GM18867 (cell line): ENCODE measurements around the gene COL16A1.

Experiments used
- ATAC-seq: cut with Tn5 transposase; IDR thresholded peaks from one replicate; pipeline ENCODE4 v1.9.1; 2021; ENCODE audit warnings: mild to moderate bottlenecking, moderate library complexity; ENCODE audit not compliant: unreplicated experiment

Gene COL16A1

GRCh38 chr1:31668303-31668883 lies 35.4 kb downstream of the COL16A1 start:
- no peak for ATAC-seq

GRCh38 chr1:31667065-31667785 lies 36.6 kb downstream of the COL16A1 start:
- no peak for ATAC-seq

DNA sequence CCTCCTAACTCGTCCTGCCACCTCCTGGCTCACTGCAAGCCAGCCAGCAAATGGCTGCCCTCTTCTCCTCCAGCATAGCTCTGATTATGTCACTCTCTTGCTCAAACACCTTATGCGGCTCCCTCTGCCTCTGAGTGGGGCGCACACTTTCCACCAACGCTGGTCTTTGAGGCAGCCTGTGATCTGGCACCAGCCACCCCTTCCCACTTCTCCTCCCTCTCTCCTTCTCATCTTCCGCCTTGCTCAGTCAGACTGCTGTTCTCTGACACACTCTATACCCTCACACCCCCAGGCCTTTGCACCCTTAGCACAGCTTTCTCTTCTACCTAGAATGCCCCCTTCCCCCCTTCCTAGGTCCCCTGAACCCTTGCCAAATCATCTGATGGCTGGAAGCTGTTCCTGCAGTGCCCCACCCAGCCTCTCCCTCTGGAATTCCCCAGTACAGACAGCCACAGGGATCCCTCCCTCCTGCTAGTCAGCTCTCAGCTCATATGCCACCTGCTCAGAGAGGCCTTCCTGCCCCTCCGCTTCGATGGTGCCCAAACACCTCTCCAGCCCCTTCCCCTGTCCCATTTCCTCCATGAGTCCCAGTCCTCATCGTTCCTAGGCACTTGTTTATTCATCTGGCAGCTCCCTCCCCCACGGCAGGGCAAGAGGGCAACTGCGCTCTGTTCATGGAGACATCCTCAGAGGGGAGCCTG lies 37.4 kb downstream of the COL16A1 start:
- ATAC-seq = no peak

- no peak for ATAC-seq
Observed at GRCh38 chr1:31665234-31665878, 38.5 kb downstream of the COL16A1 start.

GRCh38 chr1:31664528-31664927 lies 39.3 kb downstream of the COL16A1 start:
- ATAC-seq = no peak

GRCh38 chr1:31663622-31664452 lies 40.0 kb downstream of the COL16A1 start:
- ATAC-seq = no peak

DNA sequence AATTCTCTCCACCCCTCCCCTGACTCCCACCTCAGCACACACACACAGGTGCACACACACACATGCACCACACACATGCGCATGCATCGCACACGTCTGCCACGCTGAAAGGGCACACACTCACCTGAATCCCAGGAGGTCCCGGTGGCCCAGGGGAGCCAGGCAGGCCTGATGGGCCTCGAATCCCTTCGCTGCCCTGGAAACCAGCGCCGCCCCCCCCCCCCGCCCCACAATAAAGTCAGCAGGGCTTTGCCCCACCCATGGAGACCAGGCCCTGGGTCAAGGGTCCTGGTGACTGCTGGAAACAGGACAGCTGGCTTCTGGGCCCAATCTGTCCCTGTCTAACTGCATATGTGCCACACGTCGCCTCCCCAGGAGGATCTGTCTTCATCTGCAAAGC lies 41.4 kb downstream of the COL16A1 start:
- no peak for ATAC-seq

DNA sequence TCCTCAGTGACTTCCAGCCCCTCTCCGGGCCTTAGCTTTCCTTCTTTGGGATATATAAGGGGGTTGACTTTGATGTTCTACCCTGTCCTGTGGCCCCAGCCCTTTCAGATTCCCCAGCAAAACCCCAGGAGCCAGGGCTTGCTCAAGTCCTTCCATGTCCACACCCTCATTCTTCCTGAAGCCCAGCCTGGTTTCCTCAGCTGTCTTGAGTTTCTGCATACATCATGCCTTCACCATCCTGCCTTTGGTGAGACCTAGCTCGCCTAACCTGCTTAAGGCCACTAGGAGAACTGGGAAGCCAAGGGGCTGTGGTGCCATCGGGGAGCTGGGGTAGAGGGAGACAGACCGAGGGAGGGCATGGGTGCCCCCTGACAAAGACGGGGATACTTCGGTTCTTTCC lies 42.0 kb downstream of the COL16A1 start:
- ATAC-seq = no peak

DNA sequence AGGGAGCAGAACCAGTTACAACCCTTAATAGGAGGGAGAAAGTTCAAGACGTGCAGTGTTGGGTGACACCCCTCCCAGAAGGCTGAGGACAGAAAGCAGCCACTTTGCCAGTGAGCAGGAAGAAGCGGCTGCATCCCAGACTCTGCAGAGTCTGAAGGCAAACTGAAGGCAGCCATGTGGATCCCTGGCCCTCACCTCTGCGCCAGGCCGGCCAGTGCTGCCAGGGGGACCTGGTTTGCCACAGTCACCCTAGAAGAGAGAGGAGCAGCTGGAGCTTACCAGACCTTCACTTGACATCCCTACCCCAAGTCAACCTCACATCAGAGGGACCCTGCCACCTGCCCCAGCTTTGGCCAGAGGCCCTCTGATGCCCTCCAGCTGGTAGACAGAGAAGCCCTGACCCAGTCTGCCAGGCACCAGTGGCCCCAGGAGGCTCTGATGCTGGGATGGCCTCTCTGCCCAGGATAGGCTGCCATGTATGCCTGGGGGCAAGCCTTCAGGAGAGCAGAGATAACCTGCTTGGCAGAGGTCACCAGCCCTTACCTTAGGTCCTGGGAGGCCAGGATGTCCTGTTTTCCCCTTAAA lies 42.9 kb downstream of the COL16A1 start:
- no peak for ATAC-seq

DNA sequence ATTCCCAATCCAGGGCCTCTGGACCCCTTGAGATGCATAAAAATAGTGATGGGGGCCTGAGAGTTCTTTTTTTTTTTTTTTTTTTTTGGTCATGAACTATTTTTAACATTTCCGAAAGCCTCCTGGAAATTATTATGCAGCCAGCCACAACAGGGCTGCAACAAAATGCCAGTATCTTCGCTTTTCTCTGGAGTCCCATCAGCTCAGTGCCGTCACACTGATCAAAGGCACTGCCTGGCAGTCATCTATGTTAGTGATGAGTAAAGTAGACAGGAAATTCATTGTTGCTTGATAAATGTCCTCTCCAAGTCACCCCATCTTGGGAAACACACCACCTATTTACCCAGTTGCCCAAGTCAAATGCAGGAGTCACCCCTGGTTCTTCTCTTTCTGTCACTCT lies 43.9 kb downstream of the COL16A1 start:
- no peak for ATAC-seq

- no peak for ATAC-seq
Observed at GRCh38 chr1:31658721-31659120, 45.1 kb downstream of the COL16A1 start.

DNA sequence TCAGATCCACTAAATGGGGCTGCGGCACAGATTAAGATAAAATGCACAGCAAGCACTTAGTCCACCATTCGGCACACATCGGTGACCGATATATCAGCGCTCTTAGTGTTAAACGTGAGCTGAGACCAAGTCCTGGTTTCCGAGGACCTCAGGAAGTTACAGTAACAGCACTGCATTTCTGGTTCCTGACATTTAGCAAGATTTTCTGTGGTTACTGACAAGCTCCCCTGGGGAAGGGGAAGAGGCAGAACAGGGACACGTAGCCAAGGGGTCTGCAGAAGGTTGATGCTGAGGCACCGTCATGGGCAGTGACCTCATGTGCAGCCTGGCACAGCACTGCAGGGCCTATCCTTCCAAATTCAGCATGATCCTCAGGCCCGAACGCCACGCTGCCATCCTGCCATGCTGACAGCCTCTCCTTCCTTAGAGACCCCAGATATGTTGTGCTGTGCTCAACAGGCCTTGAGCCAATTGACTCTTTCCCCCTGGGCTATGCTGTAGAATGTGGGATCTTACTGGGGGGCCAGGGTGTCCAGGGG lies 45.8 kb downstream of the COL16A1 start:
- no peak for ATAC-seq

DNA sequence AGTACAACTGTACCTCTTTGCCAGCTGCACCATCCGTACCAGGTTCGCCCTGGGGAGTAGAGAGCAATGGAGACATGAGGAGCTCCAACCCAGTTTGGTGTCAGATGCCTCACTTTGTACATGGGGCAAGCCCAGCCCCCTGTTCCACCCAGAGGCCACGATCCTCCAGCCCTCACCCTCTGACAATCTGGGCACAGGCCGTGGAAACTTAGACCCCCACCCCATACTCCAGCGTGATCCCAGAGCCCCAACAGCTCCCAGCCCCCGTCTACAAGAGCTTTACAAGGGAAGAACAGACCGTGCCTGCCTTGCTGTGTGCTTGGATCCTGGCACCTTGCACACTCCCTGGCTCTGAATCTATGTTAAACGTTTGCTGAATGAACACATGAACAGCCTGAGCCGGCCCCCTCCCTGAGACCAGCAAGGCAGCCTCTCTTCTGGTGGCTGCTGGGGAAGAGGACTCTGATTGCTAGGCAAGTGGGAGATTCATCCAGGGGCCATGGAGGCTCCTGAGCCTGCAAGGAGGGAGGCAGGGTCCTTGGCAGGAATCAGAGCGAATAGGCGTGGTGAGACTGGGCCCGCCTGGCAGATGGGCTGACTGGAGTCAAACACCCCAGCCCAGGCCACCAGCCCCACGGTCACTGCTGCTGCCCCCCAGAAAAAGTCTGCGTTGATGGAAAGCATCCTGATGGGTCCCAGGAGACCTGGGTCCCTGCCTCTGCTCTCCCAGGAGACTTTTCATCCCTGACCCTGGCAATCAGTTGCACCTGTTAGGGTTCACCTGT lies 46.6 kb downstream of the COL16A1 start:
- ATAC-seq = no peak

DNA sequence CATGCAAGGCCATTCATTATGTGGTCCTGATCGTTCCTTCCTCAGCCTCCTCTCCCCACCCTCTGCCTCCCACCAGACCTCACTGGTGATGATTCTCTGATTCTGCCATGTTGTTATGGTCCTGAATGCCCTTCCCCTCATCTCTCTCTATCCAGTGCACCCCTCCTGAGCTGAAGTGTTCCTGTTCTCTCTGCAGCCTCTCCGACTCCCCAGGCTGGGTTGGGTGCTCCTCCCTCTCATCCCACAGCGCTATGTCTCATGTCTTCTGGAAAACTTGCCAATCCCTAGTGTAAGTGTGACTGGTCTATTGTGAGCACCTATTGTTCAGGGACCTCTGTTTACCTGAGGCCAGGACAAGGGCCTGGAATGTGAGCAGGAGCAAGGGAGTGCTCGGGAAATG lies 48.1 kb downstream of the COL16A1 start:
- ATAC-seq = no peak

DNA sequence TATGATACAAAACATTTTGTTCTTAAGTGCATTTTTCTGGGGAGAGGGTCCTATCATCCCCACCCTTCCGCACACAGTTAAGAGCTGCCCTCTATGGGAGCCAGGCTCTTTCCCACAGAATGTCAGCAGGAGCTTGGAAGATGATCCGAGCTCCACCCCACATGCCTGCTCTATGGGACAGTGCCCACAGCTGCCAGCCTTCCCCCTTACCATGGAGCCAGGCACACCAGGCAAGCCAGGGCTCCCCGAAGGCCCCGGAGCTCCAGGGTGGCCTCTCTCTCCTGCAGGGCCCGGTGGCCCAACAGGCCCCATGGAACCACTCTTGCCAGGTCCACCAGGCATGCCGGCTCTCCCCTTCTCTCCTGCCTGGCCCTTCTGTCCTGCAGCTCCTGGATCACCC lies 48.7 kb downstream of the COL16A1 start:
- ATAC-seq = no peak

DNA sequence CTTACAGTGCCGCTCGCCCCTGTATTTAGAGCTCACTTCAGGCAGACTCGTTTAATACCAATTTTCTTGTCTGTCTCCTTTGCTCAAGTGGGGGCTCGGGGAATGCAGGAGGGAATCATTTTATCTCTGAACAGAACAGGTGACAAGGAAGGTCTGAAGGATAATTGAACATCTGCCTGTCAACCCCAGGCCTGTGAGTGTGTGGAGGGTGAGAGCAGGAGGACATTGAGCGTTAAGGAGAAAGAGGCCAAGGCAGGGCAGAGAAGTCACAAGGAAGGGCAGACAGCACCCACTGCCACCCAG lies 49.4 kb downstream of the COL16A1 start:
- no peak for ATAC-seq

DNA sequence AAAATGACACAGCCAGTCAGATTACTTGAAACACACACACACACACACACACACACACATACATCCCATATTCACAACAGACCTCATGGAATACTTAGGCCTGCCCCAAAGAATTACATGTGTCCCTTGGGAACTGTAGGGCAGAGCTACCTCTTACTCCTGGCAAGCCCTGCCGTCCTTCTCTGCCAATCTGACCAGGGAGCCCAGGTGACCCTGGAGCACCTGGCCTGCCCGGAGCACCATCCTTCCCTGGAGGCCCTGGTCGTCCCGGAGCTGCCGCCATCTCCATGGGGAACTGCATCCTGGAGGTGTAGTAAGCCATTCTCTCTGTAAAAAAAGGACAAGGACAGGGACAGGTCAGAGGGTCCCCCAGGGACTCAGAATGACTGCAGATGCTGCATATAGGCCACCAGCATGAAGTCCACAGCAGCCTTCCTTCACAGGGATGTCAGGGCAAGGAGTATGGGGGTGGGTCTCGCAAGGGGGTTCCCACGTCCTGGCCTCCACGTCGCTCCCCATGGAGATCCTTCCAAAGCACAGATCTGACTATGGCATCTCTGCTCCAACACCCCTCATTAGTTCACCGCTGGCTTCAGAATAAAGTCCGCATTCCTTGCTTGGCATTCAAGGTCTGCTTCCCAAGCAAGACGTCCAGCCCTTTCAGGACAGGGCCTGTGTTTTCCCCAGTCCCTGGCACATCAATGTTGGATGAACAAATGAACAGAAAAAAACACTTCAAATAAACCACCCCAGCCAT lies 49.9 kb downstream of the COL16A1 start:
- ATAC-seq = no peak

GRCh38 chr1:31652891-31653499 lies 50.8 kb downstream of the COL16A1 start:
- no peak for ATAC-seq

GRCh38 chr1:31651766-31652165 lies 52.1 kb downstream of the COL16A1 start:
- ATAC-seq = no peak
